Spleen (tissue), 7 donors: ENCODE data around the gene ETFBKMT.
"Not testable (repeated sequence)": the region's sequence is repeated elsewhere in the genome, so short reads cannot be mapped to it uniquely, and the experiment has no call there.

Source experiments
- CTCF ChIP-seq, 11 experiments: fragments of 200-600 bp in 7 of 11; fragments of 450-650 bp in 4 of 11; sonication (generic) in 4 of 11; IDR thresholded peaks in 8 of 11; conservative IDR thresholded peaks in 3 of 11; 1 replicate in 7 of 11; 2 replicates in 4 of 11; pipeline versions ENCODE4 v1.4.0 to v1.8.0; 2016 to 2021; ENCODE audit warnings: antibody characterized with exemption in 11 of 11, inconsistent platforms in 4 of 11, mild to moderate bottlenecking in 1 of 11
- POLR2A ChIP-seq, 3 donors: fragments of 450-650 bp; IDR thresholded peaks; one replicate each; pipeline ENCODE4 v1.5.1; 2017; ENCODE audit warnings: antibody characterized with exemption in 3 of 3, mild to moderate bottlenecking in 1 of 3
- POLR2AphosphoS5 ChIP-seq, 3 donors: sonication (generic); formaldehyde crosslinking; IDR thresholded peaks; one replicate each; pipeline ENCODE4 v1.5.1; 2017; ENCODE audit warnings: antibody characterized with exemption in 3 of 3
- donor health status: DM: no; HTN: no; CAD: no; lungs with moderate emphysema.
- donor health status: DM: no; HTN: no; CAD: no.
- donor health status: DM: no; HTN: no; CAD: no.

- TF ChIP-seq CTCF (IDR thresholded peaks at IDR 0.05 in 8 of 11, conservative IDR thresholded peaks at IDR 0.05 in 3 of 11); POLR2AphosphoS5 (IDR thresholded peaks at IDR 0.05); POLR2A (IDR thresholded peaks at IDR 0.05): not testable (repeated sequence)
Observed at GRCh38 chr12:31669582-31669981, 10.1 kb downstream of the ETFBKMT start.
